Karpas-422 (cell line): ENCODE data around the gene G0S2. TPM values are rescaled to one million over a fixed set of nuclear protein-coding genes. Genes with fewer than 3 reads are reported as not detected.

Source experiments
- DNase-seq: peaks from one replicate; pipeline ENCODE4 v3.0.0-alpha.2; 2015
- H2AFZ ChIP-seq: fragments of 200-600 bp; sonication (generic); 2 replicates; pipeline ENCODE4 v1.6.1; 2014; ENCODE audit warnings: antibody characterized with exemption, low read length, mixed read lengths
- H3K27ac ChIP-seq: fragments of 200-600 bp; sonication (generic); 2 replicates; pipeline ENCODE4 v1.5.1; 2014; ENCODE audit warnings: mild to moderate bottlenecking, low read length, moderate library complexity
- H3K27me3 ChIP-seq: fragments of 200-600 bp; sonication (generic); 2 replicates; pipeline ENCODE4 v1.6.1; 2014; ENCODE audit warnings: low read length, mixed read lengths
- H3K36me3 ChIP-seq: fragments of 200-600 bp; sonication (generic); 2 replicates; pipeline ENCODE4 v1.6.1; 2014; ENCODE audit warnings: low read length, mixed read lengths; ENCODE audit not compliant: insufficient read depth
- H3K4me1 ChIP-seq: fragments of 200-600 bp; sonication (generic); 2 replicates; pipeline ENCODE4 v1.6.1; 2014; ENCODE audit warnings: mild to moderate bottlenecking, low read length, mixed read lengths
- H3K4me2 ChIP-seq: fragments of 200-600 bp; sonication (generic); 2 replicates; pipeline ENCODE4 v1.6.1; 2014; ENCODE audit warnings: low read length, low read depth, mild to moderate bottlenecking; ENCODE audit not compliant: poor library complexity, severe bottlenecking
- H3K4me3 ChIP-seq: fragments of 200-600 bp; sonication (generic); 2 replicates; pipeline ENCODE4 v1.5.1; 2014; ENCODE audit warnings: mild to moderate bottlenecking, antibody characterized with exemption, low read length, mixed read lengths
- H3K79me2 ChIP-seq: fragments of 200-600 bp; sonication (generic); 2 replicates; pipeline ENCODE4 v1.6.1; 2014; ENCODE audit warnings: mild to moderate bottlenecking, low read length, mixed read lengths
- H3K9ac ChIP-seq: fragments of 200-600 bp; sonication (generic); 2 replicates; pipeline ENCODE4 v1.6.0; 2014; ENCODE audit warnings: low read length
- H3K9me2 ChIP-seq: fragments of 200-600 bp; sonication (generic), shearing (Covaris generic); replicated peaks from 2 replicates; pipeline ENCODE4 v1.6.0; 2014; ENCODE audit warnings: mild to moderate bottlenecking, low read length, moderate library complexity; ENCODE audit not compliant: insufficient read depth
- H3K9me3 ChIP-seq: fragments of 300-700, 200-600 bp; sonication (generic); 2 replicates; pipeline ENCODE4 v1.6.1; 2014; ENCODE audit warnings: low read length, mixed read lengths
- H4K20me1 ChIP-seq: fragments of 200-600 bp; sonication (generic); 2 replicates; pipeline ENCODE4 v1.6.1; 2014; ENCODE audit warnings: mild to moderate bottlenecking, antibody characterized with exemption, low read length, low read depth; ENCODE audit not compliant: insufficient read depth
- total RNA-seq: library from RNA; depleted of rRNA; stranded (reverse); fragments of >200 nt; shearing (Covaris generic); gene quantifications from 2 replicates; pipeline ENCODE4 v1.2.3, GENCODE V29; 2014; ENCODE audit warnings: low replicate concordance

Gene G0S2
- total RNA-seq, 1 experiment from 2014 or later, result 6.9 TPM

- Histone ChIP-seq H3K27ac (no peak overlapping the region), H3K4me3 (no peak overlapping the region), H3K9me3 (no peaks in the 10 kb centered on the region), H4K20me1 (no peaks in the 10 kb centered on the region), H3K27me3 (no peaks in the 10 kb centered on the region), H3K79me2 (no peaks in the 10 kb centered on the region), H3K4me1 (peaks cover 29% of the 10 kb centered on the region), H3K9me2 (no peaks in the 10 kb centered on the region), H3K36me3 (no peaks in the 10 kb centered on the region), H2AFZ (no peak overlapping the region), H3K4me2 (no peak overlapping the region), H3K9ac (no peak overlapping the region)
- no peak for DNase-seq
Measured at GRCh38 chr1:209630383-209631225, 44.6 kb upstream of the G0S2 start.

GRCh38 chr1:209633335-209633997 is 41.7 kb upstream of the G0S2 start:
- Histone ChIP-seq H3K9me3 (no peaks in the 10 kb centered on the region), H2AFZ (no peak overlapping the region), H4K20me1 (no peaks in the 10 kb centered on the region), H3K9me2 (no peaks in the 10 kb centered on the region), H3K36me3 (no peaks in the 10 kb centered on the region), H3K9ac (no peak overlapping the region), H3K27ac (peak overlapping the region; percentile 24; the same call in 1 of the 2 replicates), H3K27me3 (no peaks in the 10 kb centered on the region), H3K4me3 (no peak overlapping the region), H3K4me1 (peaks cover 29% of the 10 kb centered on the region), H3K79me2 (no peaks in the 10 kb centered on the region), H3K4me2 (no peak overlapping the region)
- peak; percentile 68 for DNase-seq

- Histone ChIP-seq H3K79me2 (no peaks in the 10 kb centered on the region), H3K9me3 (no peaks in the 10 kb centered on the region), H3K27ac (peak overlapping the region; percentile 24; the same call in 1 of the 2 replicates), H3K4me1 (peaks cover 29% of the 10 kb centered on the region), H2AFZ (no peak overlapping the region), H3K4me2 (no peak overlapping the region), H3K4me3 (no peak overlapping the region), H4K20me1 (no peaks in the 10 kb centered on the region), H3K9ac (no peak overlapping the region), H3K36me3 (no peaks in the 10 kb centered on the region), H3K9me2 (no peaks in the 10 kb centered on the region), H3K27me3 (no peaks in the 10 kb centered on the region)
- no peak for DNase-seq
Measured at GRCh38 chr1:209634005-209634737, 41.0 kb upstream of the G0S2 start.

GRCh38 chr1:209635850-209636249 is 39.4 kb upstream of the G0S2 start:
- Histone ChIP-seq H3K79me2 (no peaks in the 10 kb centered on the region), H3K27me3 (no peaks in the 10 kb centered on the region), H3K4me2 (no peak overlapping the region), H3K27ac (no peak overlapping the region), H4K20me1 (no peaks in the 10 kb centered on the region), H3K4me3 (no peak overlapping the region), H3K9me3 (no peaks in the 10 kb centered on the region), H3K4me1 (peaks cover 29% of the 10 kb centered on the region), H3K9me2 (no peaks in the 10 kb centered on the region), H2AFZ (no peak overlapping the region), H3K36me3 (no peaks in the 10 kb centered on the region), H3K9ac (no peak overlapping the region)
- no peak for DNase-seq

- H3K4me2 ChIP-seq, result no peak overlapping the region
- no peak overlapping the region for H3K27ac ChIP-seq
- no peaks in the 10 kb centered on the region for H3K79me2 ChIP-seq
Measured at GRCh38 chr1:209641832-209642172, 33.4 kb upstream of the G0S2 start.

GRCh38 chr1:209642816-209643215 is 32.4 kb upstream of the G0S2 start:
- Histone ChIP-seq H3K4me3 (no peak overlapping the region), H3K4me1 (no peaks in the 10 kb centered on the region), H3K9me2 (no peaks in the 10 kb centered on the region), H3K4me2 (no peak overlapping the region), H3K27ac (no peak overlapping the region), H3K9ac (no peak overlapping the region), H4K20me1 (no peaks in the 10 kb centered on the region), H3K27me3 (no peaks in the 10 kb centered on the region), H3K36me3 (no peaks in the 10 kb centered on the region), H3K9me3 (no peaks in the 10 kb centered on the region), H3K79me2 (no peaks in the 10 kb centered on the region), H2AFZ (no peak overlapping the region)
- no peak for DNase-seq

More at GRCh38 chr1:209641832-209642172, 33.4 kb upstream of the G0S2 start:
- Histone ChIP-seq H2AFZ (no peak overlapping the region), H3K4me1 (no peaks in the 10 kb centered on the region), H3K27me3 (no peaks in the 10 kb centered on the region), H3K36me3 (no peaks in the 10 kb centered on the region), H3K4me3 (no peak overlapping the region), H4K20me1 (no peaks in the 10 kb centered on the region), H3K9me2 (no peaks in the 10 kb centered on the region), H3K9ac (no peak overlapping the region), H3K9me3 (no peaks in the 10 kb centered on the region)
- no peak for DNase-seq

- H3K9me3 ChIP-seq, result no peaks in the 10 kb centered on the region
- H3K9ac ChIP-seq, result no peak overlapping the region
- no peak overlapping the region for H3K27ac ChIP-seq
- H3K4me2 ChIP-seq, result no peak overlapping the region
- H4K20me1 ChIP-seq, result no peaks in the 10 kb centered on the region
- no peaks in the 10 kb centered on the region for H3K27me3 ChIP-seq
- no peaks in the 10 kb centered on the region for H3K9me2 ChIP-seq
- no peaks in the 10 kb centered on the region for H3K4me1 ChIP-seq
- no peak overlapping the region for H3K4me3 ChIP-seq
- no peaks in the 10 kb centered on the region for H3K36me3 ChIP-seq
- no peaks in the 10 kb centered on the region for H3K79me2 ChIP-seq
- no peak for DNase-seq
- H2AFZ ChIP-seq, result no peak overlapping the region
Measured at GRCh38 chr1:209643285-209644020, 31.8 kb upstream of the G0S2 start.
